Activated CD4-positive, alpha-beta T cell treated with anti-CD3 and anti-CD28 coated beads, Interleukin-2, amount 50 U/mL, for 24 hours (primary cell): Measurements from ENCODE around the gene FUS.

Source experiments
- DNase-seq, 2 donors: peaks; one replicate each; pipeline ENCODE4 v3.0.0-alpha.2; 2020; ENCODE audit warnings: low read depth in 1 of 2, low spot score in 1 of 2

Gene FUS

GRCh38 chr16:31229501-31229900 lies 49.6 kb downstream of the FUS start:
- DNase-seq, result no peak

DNA sequence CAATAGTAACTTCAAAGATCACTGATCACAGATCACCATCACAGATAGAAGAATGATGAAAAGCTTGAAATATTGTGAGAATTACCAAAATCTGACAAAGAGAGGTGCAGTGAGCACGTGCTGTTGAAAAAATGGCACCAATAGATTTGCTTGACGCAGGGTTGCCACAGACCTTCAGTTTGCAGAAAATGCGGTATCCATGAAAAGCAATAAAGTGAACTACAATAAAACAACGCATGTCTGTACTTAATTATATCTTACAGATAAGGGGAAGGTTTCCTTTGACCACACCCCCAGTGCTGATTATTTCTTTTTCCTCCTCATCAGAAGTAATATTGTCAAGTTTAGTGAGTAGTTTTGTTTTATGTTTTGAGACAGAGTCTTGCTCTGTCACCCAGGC lies 58.1 kb downstream of the FUS start:
- DNase-seq, result no peak
